ENCODE measurements around the gene ZNF710.

Gene ZNF710

GRCh38 chr15:89999676-90000185 lies 1.4 kb upstream of the ZNF710 start:
- H3K4me2 ChIP-seq (ENCODE audit: low read length) = no peak overlapping the region
- TF ChIP-seq, protein P1, sequence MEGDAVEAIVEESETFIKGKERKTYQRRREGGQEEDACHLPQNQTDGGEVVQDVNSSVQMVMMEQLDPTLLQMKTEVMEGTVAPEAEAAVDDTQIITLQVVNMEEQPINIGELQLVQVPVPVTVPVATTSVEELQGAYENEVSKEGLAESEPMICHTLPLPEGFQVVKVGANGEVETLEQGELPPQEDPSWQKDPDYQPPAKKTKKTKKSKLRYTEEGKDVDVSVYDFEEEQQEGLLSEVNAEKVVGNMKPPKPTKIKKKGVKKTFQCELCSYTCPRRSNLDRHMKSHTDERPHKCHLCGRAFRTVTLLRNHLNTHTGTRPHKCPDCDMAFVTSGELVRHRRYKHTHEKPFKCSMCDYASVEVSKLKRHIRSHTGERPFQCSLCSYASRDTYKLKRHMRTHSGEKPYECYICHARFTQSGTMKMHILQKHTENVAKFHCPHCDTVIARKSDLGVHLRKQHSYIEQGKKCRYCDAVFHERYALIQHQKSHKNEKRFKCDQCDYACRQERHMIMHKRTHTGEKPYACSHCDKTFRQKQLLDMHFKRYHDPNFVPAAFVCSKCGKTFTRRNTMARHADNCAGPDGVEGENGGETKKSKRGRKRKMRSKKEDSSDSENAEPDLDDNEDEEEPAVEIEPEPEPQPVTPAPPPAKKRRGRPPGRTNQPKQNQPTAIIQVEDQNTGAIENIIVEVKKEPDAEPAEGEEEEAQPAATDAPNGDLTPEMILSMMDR (IDR thresholded peaks at IDR 0.05; ENCODE audit: low read depth, low read length, poor library complexity, severe bottlenecking) = no peak
- TF ChIP-seq EZH2phosphoT487 (IDR thresholded peaks at IDR 0.05; ENCODE audit: borderline replicate concordance, low read length) = no peak
- no peaks in the 10 kb centered on the region for H3K9me2 ChIP-seq (replicated peaks; ENCODE audit: control insufficient read depth, low read length)
- no peak overlapping the region for H3K27ac ChIP-seq (ENCODE audit: low read depth, low read length)
- peaks cover 13% of the 10 kb centered on the region for H3F3A ChIP-seq (ENCODE audit: control insufficient read depth, insufficient read depth)
- H3K36me3 ChIP-seq (ENCODE audit: control insufficient read depth, low read length) = no peaks in the 10 kb centered on the region
- H3K27me3 ChIP-seq (ENCODE audit: control insufficient read depth, low read length) = peaks cover 12% of the 10 kb centered on the region
- no peak overlapping the region for H3K4me3 ChIP-seq (ENCODE audit: low read length)
- H4K20me1 ChIP-seq (ENCODE audit: control insufficient read depth, insufficient read depth, low read depth, low read length) = no peaks in the 10 kb centered on the region
- H3K79me2 ChIP-seq (ENCODE audit: control insufficient read depth, low read length) = peaks cover 28% of the 10 kb centered on the region
- no peaks in the 10 kb centered on the region for H3K9me3 ChIP-seq (ENCODE audit: control insufficient read depth, insufficient read depth, low read length)
- H3K4me1 ChIP-seq (ENCODE audit: control insufficient read depth, low read length) = peaks cover 36% of the 10 kb centered on the region

DNA sequence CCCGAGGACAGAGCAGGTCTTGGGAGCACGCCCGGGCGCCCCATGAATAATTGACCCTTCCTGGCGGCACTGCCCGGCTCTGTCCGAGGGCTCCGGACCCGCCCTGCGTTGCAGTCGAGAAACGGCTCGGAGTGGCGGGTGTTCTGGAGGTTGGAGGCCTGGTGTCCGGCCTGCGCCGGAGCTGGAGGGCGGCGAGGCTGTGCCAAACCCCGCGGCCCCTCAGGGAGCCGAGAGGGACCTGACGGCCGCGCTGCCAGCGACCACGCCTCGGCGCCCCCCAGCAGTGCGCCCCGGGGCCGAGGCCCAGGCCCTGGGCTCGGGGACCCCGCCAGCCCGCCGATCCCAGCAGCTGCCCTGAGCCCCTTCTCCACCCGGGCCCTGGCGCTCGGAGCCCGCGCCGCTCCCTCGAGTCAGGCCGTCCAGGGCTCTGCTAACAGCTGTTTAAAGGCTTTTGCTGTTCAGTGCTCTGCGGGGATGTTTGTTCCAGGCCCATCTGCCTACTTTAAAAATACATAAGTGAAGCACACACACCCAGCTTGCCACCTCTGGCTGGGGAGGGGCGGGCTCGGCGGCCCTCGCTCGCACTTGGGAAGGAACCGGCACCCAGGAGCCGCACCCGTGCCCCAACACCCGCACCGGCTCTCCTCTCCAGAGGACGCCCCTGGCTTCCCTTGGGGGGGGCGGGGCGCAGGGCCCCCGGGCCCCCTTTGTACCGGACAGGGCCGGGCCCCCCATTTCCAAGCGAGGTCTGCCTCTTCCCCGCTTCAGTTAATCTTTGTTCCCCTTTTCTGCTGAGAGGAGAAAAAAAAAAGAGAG lies 730 bp upstream of the ZNF710 start:
- Histone ChIP-seq H3K4me1 (ENCODE audit: control insufficient read depth, low read length) (peaks cover 36% of the 10 kb centered on the region), H3K27ac (ENCODE audit: low read depth, low read length) (peak overlapping the region; percentile 66), H3K9me3 (ENCODE audit: control insufficient read depth, insufficient read depth, low read length) (no peaks in the 10 kb centered on the region), H3K4me3 (ENCODE audit: low read length) (peak overlapping the region; percentile 65), H3K36me3 (ENCODE audit: control insufficient read depth, low read length) (no peaks in the 10 kb centered on the region), H3K27me3 (ENCODE audit: control insufficient read depth, low read length) (peaks cover 12% of the 10 kb centered on the region), H3K79me2 (ENCODE audit: control insufficient read depth, low read length) (peaks cover 33% of the 10 kb centered on the region), H3F3A (ENCODE audit: control insufficient read depth, insufficient read depth) (peaks cover 13% of the 10 kb centered on the region), H4K20me1 (ENCODE audit: control insufficient read depth, insufficient read depth, low read depth, low read length) (no peaks in the 10 kb centered on the region; the same call in 1 of the 2 replicates), H3K4me2 (ENCODE audit: low read length) (peak overlapping the region; percentile 66), H3K9me2 (replicated peaks; ENCODE audit: control insufficient read depth, low read length) (no peaks in the 10 kb centered on the region)
- no peak for TF ChIP-seq EZH2phosphoT487 (IDR thresholded peaks at IDR 0.05; ENCODE audit: borderline replicate concordance, low read length)
- TF ChIP-seq, protein P1 (IDR thresholded peaks at IDR 0.05; ENCODE audit: low read depth, low read length, poor library complexity, severe bottlenecking) = no peak

- H3K9me3 ChIP-seq (ENCODE audit: control insufficient read depth, insufficient read depth, low read length) = no peaks in the 10 kb centered on the region
- peaks cover 47% of the 10 kb centered on the region for H3K79me2 ChIP-seq (ENCODE audit: control insufficient read depth, low read length)
- H4K20me1 ChIP-seq (ENCODE audit: control insufficient read depth, insufficient read depth, low read depth, low read length) = peaks cover 3% of the 10 kb centered on the region
- peaks cover 10% of the 10 kb centered on the region for H3F3A ChIP-seq (ENCODE audit: control insufficient read depth, insufficient read depth)
- peak overlapping the region; percentile 79 for H3K4me3 ChIP-seq (ENCODE audit: low read length)
- peaks cover 7% of the 10 kb centered on the region for H3K36me3 ChIP-seq (ENCODE audit: control insufficient read depth, low read length)
- H3K9me2 ChIP-seq (replicated peaks; ENCODE audit: control insufficient read depth, low read length) = no peaks in the 10 kb centered on the region
- peak overlapping the region; percentile 47 for H3K27ac ChIP-seq (ENCODE audit: low read depth, low read length)
- TF ChIP-seq EZH2phosphoT487 (IDR thresholded peaks at IDR 0.05; ENCODE audit: borderline replicate concordance, low read length) = no peak
- TF ChIP-seq, protein P1 (IDR thresholded peaks at IDR 0.05; ENCODE audit: low read depth, low read length, poor library complexity, severe bottlenecking) = no peak
- peaks cover 41% of the 10 kb centered on the region for H3K4me1 ChIP-seq (ENCODE audit: control insufficient read depth, low read length)
- H3K4me2 ChIP-seq (ENCODE audit: low read length) = peak overlapping the region; percentile 73
- peaks cover 4% of the 10 kb centered on the region; the same call in 1 of the 2 replicates for H3K27me3 ChIP-seq (ENCODE audit: control insufficient read depth, low read length)
These were observed 731 bp downstream of the ZNF710 start for GRCh38 chr15:90001683-90002427.
